Neural crest cell (in vitro differentiated cells): ENCODE data around the gene KLF11. TPM values are rescaled to one million over a fixed set of nuclear protein-coding genes. Genes with fewer than 3 reads are reported as not detected.

Experiments
- DNase-seq: peaks from one replicate; pipeline ENCODE4 v3.0.0; 2021; ENCODE audit warnings: low read depth, mixed read lengths, low spot score
- H3K27ac Mint-ChIP-seq: one replicate; pipeline ENCODE4 v1.8.0; 2021; ENCODE audit warnings: mild to moderate bottlenecking, mixed read lengths; ENCODE audit not compliant: unreplicated experiment
- H3K27me3 Mint-ChIP-seq: 2 replicates; pipeline ENCODE4 v1.8.0; 2021; ENCODE audit warnings: low read depth, mild to moderate bottlenecking, mixed read lengths
- H3K36me3 Mint-ChIP-seq: 2 replicates; pipeline ENCODE4 v1.8.0; 2021; ENCODE audit warnings: low read depth, mild to moderate bottlenecking, mixed read lengths
- H3K4me1 Mint-ChIP-seq: 2 replicates; pipeline ENCODE4 v1.8.0; 2021; ENCODE audit warnings: mixed read lengths
- H3K4me3 Mint-ChIP-seq: one replicate; pipeline ENCODE4 v1.8.0; 2021; ENCODE audit warnings: mild to moderate bottlenecking, mixed read lengths
- H3K9me3 Mint-ChIP-seq: 2 replicates; pipeline ENCODE4 v1.8.0; 2021; ENCODE audit warnings: mixed read lengths
- total RNA-seq: library from RNA; stranded (reverse); gene quantifications from 2 replicates; pipeline ENCODE4 v1.2.1, GENCODE V29; 2021
- TF ChIP-seq, protein P1 (sequence below): fragments of 200-600 bp; sonication (generic); conservative IDR thresholded peaks from 2 replicates; pipeline ENCODE4 v1.5.0; 2021; ENCODE audit warnings: antibody characterized with exemption, mild to moderate bottlenecking

Gene KLF11
- total RNA-seq, 1 donor from 2014 or later = 8.2 TPM

DNA sequence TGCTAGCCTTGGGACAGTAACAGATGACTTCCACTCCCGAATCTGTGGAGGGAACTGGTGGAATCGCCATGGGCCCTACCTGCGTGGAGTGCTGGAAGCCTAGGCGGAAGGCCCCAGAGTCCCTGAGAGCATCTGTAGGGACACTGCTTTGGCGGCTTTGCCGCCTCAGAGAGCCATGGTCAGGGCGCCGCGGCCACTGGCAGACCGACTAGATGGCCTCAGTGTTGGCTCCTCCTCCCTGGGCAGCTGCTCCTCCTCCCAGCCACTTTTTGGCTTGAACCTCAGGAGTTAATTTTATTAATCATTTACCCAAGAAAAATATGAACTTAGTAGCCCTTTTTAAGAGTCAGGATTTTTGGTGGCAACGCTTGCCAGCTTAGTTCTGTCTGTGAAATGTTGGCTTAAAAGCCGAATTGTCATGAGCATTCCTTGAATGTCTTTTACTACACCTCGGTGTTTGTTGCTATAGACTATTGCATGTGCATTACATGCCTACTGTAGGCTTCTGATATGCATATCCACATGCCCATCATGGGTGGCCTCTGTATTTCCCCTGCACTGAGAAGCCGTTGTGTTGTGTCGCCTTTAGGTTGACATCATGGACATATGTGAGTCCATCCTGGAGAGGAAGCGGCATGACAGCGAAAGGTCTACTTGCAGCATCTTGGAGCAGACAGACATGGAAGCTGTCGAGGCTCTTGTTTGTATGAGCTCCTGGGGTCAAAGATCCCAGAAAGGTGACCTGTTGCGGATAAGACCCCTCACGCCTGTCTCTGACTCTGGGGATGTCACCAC, 2.4 kb downstream of the KLF11 start:
- Mint-ChIP-seq H3K27me3 (peaks cover 15% of the 10 kb centered on the region), H3K36me3 (peaks cover 10% of the 10 kb centered on the region), H3K9me3 (no peaks in the 10 kb centered on the region), H3K27ac (no peak overlapping the region), H3K4me1 (peaks cover 15% of the 10 kb centered on the region), H3K4me3 (peak overlapping the region; percentile 39)
- TF ChIP-seq, protein P1, sequence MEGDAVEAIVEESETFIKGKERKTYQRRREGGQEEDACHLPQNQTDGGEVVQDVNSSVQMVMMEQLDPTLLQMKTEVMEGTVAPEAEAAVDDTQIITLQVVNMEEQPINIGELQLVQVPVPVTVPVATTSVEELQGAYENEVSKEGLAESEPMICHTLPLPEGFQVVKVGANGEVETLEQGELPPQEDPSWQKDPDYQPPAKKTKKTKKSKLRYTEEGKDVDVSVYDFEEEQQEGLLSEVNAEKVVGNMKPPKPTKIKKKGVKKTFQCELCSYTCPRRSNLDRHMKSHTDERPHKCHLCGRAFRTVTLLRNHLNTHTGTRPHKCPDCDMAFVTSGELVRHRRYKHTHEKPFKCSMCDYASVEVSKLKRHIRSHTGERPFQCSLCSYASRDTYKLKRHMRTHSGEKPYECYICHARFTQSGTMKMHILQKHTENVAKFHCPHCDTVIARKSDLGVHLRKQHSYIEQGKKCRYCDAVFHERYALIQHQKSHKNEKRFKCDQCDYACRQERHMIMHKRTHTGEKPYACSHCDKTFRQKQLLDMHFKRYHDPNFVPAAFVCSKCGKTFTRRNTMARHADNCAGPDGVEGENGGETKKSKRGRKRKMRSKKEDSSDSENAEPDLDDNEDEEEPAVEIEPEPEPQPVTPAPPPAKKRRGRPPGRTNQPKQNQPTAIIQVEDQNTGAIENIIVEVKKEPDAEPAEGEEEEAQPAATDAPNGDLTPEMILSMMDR = no peak
- no peak for DNase-seq

DNA sequence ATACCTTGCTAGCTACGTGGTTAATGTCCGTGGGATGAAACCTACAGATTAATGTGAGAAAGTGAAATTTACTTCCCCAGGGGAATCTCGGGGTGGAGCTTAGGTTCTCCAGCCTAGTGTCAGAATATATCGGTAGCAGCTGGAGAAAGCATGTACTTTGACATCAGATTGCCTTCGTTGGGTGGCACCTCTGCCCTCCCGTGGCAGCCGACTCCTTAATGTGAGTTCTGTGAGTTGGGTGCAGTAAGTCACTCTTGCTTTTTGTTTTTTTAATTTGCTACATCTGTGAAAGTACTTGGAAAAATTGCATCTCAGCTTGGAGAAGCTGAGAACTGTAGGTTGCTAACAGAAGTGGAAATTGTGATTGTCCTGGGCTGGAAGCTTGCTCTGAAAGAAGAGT, 3.6 kb downstream of the KLF11 start:
- no peak overlapping the region for H3K4me3 Mint-ChIP-seq
- peaks cover 10% of the 10 kb centered on the region for H3K36me3 Mint-ChIP-seq
- H3K27ac Mint-ChIP-seq = peak overlapping the region; percentile 13
- H3K4me1 Mint-ChIP-seq = peaks cover 14% of the 10 kb centered on the region
- no peaks in the 10 kb centered on the region for H3K9me3 Mint-ChIP-seq
- TF ChIP-seq, protein P1 = no peak
- H3K27me3 Mint-ChIP-seq = peaks cover 5% of the 10 kb centered on the region
- DNase-seq = no peak

DNA sequence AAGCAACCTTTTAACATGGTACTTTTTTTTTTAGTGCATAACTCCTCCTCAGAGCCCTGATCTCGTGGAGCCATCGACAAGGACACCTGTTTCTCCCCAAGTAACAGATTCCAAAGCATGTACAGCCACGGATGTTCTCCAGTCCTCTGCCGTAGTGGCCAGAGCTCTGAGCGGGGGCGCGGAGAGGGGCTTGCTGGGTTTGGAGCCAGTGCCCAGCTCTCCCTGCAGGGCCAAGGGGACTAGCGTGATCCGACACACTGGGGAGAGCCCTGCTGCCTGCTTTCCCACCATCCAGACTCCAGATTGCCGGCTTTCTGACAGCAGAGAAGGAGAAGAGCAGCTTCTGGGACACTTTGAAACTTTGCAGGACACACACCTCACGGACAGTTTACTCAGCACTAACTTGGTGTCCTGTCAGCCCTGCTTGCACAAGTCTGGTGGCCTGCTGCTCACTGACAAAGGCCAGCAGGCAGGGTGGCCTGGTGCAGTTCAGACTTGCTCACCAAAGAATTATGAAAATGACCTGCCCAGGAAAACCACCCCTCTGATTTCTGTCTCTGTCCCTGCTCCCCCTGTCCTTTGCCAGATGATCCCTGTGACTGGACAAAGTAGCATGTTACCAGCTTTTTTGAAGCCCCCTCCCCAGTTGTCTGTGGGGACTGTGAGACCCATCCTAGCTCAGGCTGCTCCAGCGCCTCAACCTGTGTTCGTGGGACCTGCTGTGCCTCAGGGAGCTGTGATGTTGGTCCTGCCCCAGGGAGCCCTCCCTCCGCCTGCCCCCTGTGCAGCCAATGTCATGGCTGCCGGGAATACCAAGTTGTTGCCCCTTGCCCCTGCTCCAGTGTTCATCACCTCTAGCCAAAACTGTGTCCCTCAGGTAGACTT, 4.5 kb downstream of the KLF11 start:
- TF ChIP-seq, protein P1 = no peak
- H3K4me1 Mint-ChIP-seq = peaks cover 6% of the 10 kb centered on the region
- peaks cover 10% of the 10 kb centered on the region for H3K36me3 Mint-ChIP-seq
- no peaks in the 10 kb centered on the region for H3K27me3 Mint-ChIP-seq
- no peak for DNase-seq
- H3K27ac Mint-ChIP-seq = peak overlapping the region; percentile 13
- no peaks in the 10 kb centered on the region for H3K9me3 Mint-ChIP-seq
- H3K4me3 Mint-ChIP-seq = peak overlapping the region; percentile 49

DNA sequence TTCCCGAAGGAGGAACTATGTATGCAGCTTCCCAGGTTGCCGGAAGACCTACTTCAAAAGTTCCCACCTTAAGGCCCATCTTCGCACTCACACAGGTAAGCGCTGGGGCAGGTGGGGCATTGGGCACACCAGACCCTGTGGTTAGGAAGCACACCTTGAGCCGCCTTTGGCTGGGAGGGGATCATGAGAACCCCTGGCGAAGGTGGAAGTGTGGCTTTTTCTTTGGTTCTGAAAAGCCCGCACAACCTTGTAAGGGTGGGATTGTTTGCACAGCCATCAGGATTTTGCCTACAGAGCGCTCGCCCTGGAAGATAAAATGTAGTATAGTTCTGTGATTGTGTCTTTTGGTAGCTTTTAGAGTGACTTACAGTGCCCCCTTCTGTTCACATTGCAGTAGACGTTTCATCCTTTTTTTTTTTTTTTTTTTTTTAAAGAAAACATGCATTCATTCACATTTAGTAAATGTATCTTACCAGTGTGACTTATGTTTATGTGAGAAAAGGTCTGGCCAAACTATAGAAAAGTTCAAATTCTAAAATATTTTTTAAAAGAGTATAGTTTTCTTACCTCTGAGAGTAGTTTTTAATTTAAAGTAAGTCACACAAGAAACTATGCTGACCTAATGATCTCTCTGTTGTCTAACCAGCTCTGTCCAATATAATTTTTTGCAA, 5.3 kb downstream of the KLF11 start:
- DNase-seq = no peak
- H3K9me3 Mint-ChIP-seq = no peaks in the 10 kb centered on the region
- H3K27me3 Mint-ChIP-seq = no peaks in the 10 kb centered on the region
- H3K4me3 Mint-ChIP-seq = peak overlapping the region; percentile 49
- H3K4me1 Mint-ChIP-seq = peaks cover 4% of the 10 kb centered on the region
- TF ChIP-seq, protein P1 = peak; percentile 81
- peaks cover 10% of the 10 kb centered on the region for H3K36me3 Mint-ChIP-seq
- H3K27ac Mint-ChIP-seq = no peak overlapping the region

DNA sequence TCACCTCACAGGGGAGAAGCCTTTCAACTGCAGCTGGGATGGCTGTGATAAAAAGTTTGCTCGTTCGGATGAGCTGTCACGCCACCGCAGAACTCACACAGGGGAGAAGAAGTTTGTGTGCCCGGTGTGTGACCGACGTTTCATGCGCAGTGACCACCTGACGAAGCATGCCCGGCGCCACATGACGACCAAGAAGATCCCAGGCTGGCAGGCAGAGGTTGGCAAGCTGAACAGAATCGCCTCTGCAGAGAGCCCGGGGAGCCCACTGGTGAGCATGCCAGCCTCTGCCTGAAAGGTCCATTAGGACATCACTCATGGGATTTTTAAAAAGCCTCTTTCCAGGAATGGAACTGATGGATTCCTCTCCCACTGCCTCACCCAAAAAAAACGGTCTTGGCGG, 8.9 kb downstream of the KLF11 start:
- H3K4me3 Mint-ChIP-seq = no peak overlapping the region
- no peak overlapping the region for H3K27ac Mint-ChIP-seq
- DNase-seq = no peak
- H3K27me3 Mint-ChIP-seq = peaks cover 2% of the 10 kb centered on the region
- H3K9me3 Mint-ChIP-seq = no peaks in the 10 kb centered on the region
- peaks cover 11% of the 10 kb centered on the region for H3K4me1 Mint-ChIP-seq
- TF ChIP-seq, protein P1 = no peak
- peaks cover 6% of the 10 kb centered on the region for H3K36me3 Mint-ChIP-seq
